Regular cardiac myocyte (primary cell): ENCODE data around the gene RTBDN. TPM values are rescaled to one million over a fixed set of nuclear protein-coding genes. Genes with fewer than 3 reads are reported as not detected.

Experiments
- total RNA-seq: library from RNA; depleted of rRNA; stranded (reverse); fragments of >200 nt; gene quantifications from 2 replicates; pipeline ENCODE4 v1.2.3, GENCODE V29; 2014

Gene RTBDN
- total RNA-seq: not detected in 2 replicates

DNA sequence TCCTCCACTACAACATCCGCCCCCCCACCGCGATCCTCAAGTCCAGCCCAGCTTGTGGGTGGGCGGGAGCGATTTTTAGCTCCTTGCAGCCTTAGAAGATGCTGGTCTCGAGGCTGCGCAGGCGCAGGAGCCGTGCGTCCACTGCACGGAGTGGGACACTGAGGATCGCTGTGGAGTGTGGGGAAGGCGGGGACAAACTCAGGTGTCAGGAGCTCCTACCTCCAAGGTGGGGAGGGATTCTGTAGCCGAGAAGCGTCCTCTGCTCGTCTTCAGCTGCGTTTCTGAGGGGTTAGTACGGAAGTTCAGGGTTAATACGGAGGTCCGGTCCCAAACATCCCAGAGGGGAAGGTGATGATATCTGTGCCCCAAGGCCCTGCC is at the start of gene RTBDN:
TSS of gene RTBDN (minus strand) at position 14 of the 378 bp plus-strand sequence. CDS start 4,600 bp downstream, outside the sequence.

DNA sequence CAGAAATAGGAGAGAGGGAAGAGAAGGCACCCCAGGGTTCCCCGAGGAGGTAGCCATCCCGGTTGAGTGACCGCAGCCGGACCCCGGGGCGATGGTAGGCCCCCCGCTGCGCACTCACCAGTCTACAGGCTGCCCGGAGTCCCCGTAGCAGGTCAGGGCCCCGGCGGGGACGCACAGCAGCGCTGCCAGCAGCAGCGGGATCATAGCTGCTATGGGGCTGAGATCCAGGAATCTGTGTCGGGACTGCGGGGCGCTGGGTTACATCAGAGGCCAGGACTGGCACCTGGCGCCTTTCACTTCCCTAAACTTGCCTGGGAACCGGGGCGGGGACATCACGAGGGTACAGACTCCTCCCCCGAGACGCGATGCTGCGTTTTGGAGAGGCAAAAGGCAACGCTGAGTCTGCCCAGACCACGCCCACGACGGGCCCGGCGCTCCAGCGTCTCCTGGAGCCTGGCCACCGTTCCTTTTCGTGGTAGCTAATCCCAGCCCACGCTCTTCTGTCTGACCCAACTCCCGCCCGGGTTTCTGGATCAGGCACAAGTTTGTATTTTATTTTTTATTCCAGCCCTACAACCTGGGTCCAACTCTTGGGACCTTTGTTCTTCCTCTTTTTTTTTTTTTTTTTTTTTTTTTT is 46.9 kb upstream of the RTBDN start, which contains the start of gene DNASE2:
TSS of gene DNASE2 (minus strand) at position 278 of the 637 bp plus-strand sequence. CDS start at position 204, 74 bp downstream.

DNA sequence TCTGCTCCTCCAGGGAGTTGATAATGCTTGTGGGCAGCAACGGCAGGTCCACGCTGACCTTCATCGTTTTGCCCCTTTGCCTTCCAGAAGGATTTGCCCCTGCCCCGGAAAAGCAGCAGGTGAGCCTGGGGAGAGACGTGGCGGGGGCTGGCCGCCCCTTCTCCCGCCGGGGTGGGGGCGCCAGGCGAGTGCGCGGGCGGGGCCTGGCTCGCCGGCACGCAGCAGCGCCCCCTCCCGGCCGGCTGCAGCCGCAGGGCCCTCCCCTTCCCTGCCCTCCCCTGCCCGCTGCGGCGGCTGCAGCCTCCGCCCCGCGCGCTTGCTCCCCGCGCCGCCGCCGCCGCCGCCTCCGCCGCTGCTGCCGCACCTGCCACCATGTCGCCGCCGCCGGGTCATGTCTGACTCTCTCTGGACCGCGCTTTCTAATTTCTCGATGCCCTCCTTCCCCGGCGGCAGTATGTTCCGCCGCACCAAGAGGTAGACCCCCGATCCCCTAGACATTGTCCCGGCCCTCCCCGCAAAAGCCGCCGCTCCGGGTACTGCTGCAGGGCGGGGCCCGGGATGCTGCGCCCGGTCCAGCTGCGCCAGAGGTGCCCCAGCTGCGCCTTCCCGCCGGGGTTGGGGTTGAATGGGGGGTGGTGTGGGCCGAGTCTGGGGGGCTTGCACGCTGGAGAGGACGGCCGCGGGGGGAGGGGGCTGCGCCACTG is 4.0 kb upstream of the RTBDN start, which contains the start of gene MAST1:
TSS of gene MAST1 (plus strand) at position 334 of the 704 bp plus-strand sequence. CDS start at position 392, 58 bp downstream.

DNA sequence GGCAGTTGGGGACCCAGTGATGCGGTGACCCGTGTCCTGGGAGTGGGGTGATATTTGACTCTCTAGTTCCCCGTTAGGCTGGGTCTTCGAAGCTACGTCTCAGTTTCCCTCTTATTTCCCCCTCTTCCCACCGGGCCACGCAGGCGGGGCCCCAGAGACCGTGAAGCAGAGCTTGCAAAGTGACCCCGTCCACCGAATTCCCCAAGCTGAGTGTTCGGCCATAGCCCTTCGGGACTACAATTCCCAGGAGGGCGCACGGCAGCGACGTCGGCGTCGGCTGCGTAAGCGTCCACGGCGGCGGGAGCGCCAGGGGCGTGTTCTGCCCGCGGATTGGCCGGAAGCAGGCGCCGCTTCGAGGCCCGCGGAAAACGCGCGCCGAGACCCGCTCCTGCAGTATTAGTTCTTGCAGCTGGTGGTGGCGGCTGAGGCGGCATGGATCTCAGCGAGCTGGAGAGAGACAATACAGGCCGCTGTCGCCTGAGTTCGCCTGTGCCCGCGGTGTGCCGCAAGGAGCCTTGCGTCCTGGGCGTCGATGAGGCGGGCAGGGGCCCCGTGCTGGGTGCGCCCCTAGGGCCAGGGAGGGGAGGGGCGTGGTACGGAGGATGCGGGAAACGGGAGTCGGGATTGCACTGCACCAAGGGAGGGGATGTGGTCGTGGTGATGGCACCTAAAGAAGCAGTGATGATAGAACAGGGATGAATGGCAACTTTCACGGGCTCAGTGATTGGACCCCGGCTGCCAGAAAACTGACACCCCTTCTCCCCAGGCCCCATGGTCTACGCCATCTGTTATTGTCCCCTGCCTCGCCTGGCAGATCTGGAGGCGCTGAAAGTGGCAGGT is 27.9 kb downstream of the RTBDN start, which contains the start of gene RNASEH2A:
TSS of gene RNASEH2A (plus strand) at position 343 of the 840 bp plus-strand sequence. CDS start at position 433, 90 bp downstream.

DNA sequence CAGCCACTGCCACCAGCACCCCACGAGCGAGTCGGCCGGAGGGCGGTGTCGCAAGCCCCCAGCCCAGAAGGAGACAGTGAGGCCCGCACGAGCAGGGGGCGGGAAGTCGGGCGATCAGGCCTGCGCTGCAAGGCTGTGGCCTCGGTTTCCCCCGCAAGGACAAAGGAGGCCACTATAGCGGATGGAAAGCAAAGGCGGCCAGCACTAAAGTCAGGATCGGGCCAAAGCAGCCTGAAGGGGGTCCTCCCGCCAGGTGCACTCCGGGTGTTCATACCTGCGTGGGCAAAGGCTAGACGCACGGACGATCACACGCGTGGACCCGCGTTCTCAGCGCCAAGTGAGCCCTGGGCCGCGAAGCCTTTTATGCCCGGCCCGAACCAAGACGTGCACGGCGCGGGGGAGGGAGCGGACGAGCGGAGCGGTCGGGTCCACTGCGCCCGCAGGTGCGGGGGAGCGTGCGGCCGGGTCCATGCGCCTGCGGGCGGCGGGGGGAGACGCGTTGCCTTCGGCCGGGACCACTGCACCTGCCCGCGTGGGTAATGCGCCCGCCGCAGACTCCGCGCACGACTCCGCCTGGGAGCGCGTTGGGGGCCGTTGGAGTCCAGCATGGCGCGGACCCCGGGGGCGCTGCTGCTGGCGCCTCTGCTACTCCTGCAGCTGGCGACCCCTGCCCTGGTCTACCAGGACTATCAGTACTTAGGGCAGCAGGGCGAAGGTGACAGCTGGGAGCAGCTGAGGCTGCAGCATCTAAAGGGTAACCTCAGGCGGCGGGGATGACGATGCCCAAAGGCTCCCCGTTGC is 32.7 kb downstream of the RTBDN start, which contains the start of the genes PRDX2 and THSD8:
TSS of gene PRDX2 (minus strand) at position 335 of the 801 bp plus-strand sequence. CDS start 539 bp downstream, outside the sequence.
TSS of gene THSD8 (plus strand) at position 604 of the 801 bp plus-strand sequence. CDS start at position 607, 3 bp downstream.

DNA sequence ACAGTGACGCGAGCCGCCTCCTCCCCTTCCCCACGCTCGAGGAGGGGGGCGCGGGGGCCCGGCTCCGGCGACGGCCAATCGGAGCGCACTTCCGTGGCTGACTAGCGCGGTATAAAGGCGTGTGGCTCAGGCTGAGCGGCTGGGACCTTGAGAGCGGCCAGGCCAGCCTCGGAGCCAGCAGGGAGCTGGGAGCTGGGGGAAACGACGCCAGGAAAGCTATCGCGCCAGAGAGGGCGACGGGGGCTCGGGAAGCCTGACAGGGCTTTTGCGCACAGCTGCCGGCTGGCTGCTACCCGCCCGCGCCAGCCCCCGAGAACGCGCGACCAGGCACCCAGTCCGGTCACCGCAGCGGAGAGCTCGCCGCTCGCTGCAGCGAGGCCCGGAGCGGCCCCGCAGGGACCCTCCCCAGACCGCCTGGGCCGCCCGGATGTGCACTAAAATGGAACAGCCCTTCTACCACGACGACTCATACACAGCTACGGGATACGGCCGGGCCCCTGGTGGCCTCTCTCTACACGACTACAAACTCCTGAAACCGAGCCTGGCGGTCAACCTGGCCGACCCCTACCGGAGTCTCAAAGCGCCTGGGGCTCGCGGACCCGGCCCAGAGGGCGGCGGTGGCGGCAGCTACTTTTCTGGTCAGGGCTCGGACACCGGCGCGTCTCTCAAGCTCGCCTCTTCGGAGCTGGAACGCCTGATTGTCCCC is 42.9 kb downstream of the RTBDN start, which contains the start of gene JUNB:
TSS of gene JUNB (plus strand) at position 142 of the 706 bp plus-strand sequence. CDS start at position 428, 286 bp downstream.

Other genes with a start within 250 kb of the RTBDN start
- 7.3 and 10.9 TPM in 2 replicates for gene ZNF490, start 223.8 kb downstream of the RTBDN start, total RNA-seq
- gene ZNF791, start 223.7 kb downstream of the RTBDN start, total RNA-seq: 15.9 and 17.5 TPM in 2 replicates
- 13.8 and 32.4 TPM in 2 replicates for gene MAN2B1, start 167.8 kb downstream of the RTBDN start, total RNA-seq
- 9.9 and 11.3 TPM in 2 replicates for gene WDR83, start 167.8 kb downstream of the RTBDN start, total RNA-seq
- gene DHPS, start 152.7 kb downstream of the RTBDN start, total RNA-seq: 58.6 and 74.8 TPM in 2 replicates
- not detected in 2 replicates for gene GNG14, start 146.6 kb downstream of the RTBDN start, total RNA-seq
- gene FBXW9, start 137.9 kb downstream of the RTBDN start, total RNA-seq: 3.7 and 7.9 TPM in 2 replicates
- 27.0 and 27.1 TPM in 2 replicates for gene TNPO2, start 110.6 kb downstream of the RTBDN start, total RNA-seq
- gene TRIR, start 99.9 kb downstream of the RTBDN start, total RNA-seq: 121 and 222 TPM in 2 replicates
- 79.8 and 154 TPM in 2 replicates for gene GET3, start 97.1 kb downstream of the RTBDN start, total RNA-seq
- not detected in 2 replicates for gene BEST2, start 82.8 kb downstream of the RTBDN start, total RNA-seq
- 11.1 and 18.3 TPM in 2 replicates for gene HOOK2, start 59.0 kb downstream of the RTBDN start, total RNA-seq
- gene JUNB, start 43.1 kb downstream of the RTBDN start, total RNA-seq: 78.2 and 101 TPM in 2 replicates
- 184 and 196 TPM in 2 replicates for gene PRDX2, start 32.8 kb downstream of the RTBDN start, total RNA-seq
- not detected in 2 replicates for gene THSD8, start 32.5 kb downstream of the RTBDN start, total RNA-seq
- gene RNASEH2A, start 28.0 kb downstream of the RTBDN start, total RNA-seq: 10.1 and 78.6 TPM in 2 replicates
- 3.4 TPM in 1 of 2 replicates, not detected in the other for gene MAST1, start 3.9 kb upstream of the RTBDN start, total RNA-seq
- 7.9 and 28.8 TPM in 2 replicates for gene DNASE2, start 46.9 kb upstream of the RTBDN start, total RNA-seq
- not detected in 2 replicates for gene KLF1, start 52.6 kb upstream of the RTBDN start, total RNA-seq
- 30.4 and 48.3 TPM in 2 replicates for gene GCDH, start 56.6 kb upstream of the RTBDN start, total RNA-seq
- gene SYCE2, start 84.7 kb upstream of the RTBDN start, total RNA-seq: 0.19 and 0.28 TPM in 2 replicates
- gene FARSA, start 99.1 kb upstream of the RTBDN start, total RNA-seq: 55.8 and 94.5 TPM in 2 replicates
- 1,835 and 1,876 TPM in 2 replicates for gene CALR, start 104.0 kb upstream of the RTBDN start, total RNA-seq
- gene RAD23A, start 111.3 kb upstream of the RTBDN start, total RNA-seq: 42.6 and 75.7 TPM in 2 replicates
- 13.5 and 41.2 TPM in 2 replicates for gene GADD45GIP1, start 122.6 kb upstream of the RTBDN start, total RNA-seq
- not detected in 2 replicates for gene DAND5, start 135.0 kb upstream of the RTBDN start, total RNA-seq
- 22.4 and 34.1 TPM in 2 replicates for gene NFIX, start 160.9 kb upstream of the RTBDN start, total RNA-seq